ENCODE measurements around the gene ZNF541. TPM values are rescaled to one million over a fixed set of nuclear protein-coding genes. Genes with fewer than 3 reads are reported as not detected.

ZNF541 gene
- total and polyA plus RNA-seq, 2 donors (not counting 3 experiments of a cell fraction or from before 2014, with no cell fraction given) = 0.03 to 0.13 TPM

DNA sequence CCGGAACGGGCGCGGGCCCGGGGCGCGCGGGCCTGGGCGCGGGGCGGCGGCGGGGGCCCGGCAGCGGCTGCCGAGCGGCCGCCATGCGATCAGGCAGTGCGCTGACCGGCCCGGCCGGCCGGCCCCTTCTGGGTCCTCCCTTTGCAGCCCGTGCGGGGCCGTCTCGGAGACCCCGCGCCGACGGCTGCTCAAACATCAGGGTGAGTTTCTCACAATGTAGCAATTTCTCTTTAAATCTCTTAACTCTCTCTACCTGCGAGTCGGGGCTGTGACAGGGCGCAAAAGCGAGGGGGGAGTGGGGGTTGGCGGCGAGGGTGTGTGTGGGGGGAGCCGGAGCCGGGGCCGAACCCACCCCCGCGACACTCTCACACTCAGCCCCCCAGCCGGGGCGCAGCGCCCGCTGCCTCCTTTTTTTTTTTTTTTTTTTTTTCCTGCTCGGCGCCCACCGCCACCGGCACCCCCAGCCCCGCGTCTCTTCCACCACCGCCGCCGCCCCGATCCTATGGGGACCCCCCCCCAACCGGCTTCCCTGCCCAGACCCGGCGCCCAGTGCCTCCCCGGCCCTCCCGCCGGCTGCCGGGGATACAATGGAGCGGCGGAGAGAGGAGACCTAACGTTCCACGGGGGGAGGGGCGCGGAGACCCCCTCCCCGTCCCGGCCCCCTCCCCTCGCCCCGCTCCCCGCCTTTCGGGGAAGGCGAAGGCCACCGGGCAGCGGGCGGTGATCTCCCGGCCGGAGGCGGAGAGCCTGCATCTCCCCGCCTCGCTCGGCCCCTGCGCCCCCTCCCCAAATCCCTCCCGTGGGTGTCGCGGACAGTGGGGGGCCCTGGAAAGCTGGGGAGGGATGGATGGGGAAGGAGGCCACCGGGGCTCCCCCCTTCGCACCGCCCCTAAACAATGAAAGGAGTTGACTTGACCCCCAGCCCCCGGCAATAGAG lies 36.3 kb upstream of the ZNF541 start, which contains the start of gene BICRA:
BICRA (plus strand) TSS at position 166 of the 937 bp plus-strand sequence. CDS start 64,441 bp downstream, outside the sequence.
- dilution Hi-C loops (cut with MboI; ENCODE audit: extremely low pct_ligation_motif_present, low sequenced_read_pairs) = no loop called here
- Histone ChIP-seq H3K9ac (replicated peaks; ENCODE audit: extremely low read depth, insufficient read depth, low read length) (peak within 1 kb of the TSS; percentile 97), H4K20me1 (replicated peaks; ENCODE audit: control insufficient read depth, extremely low read depth, insufficient read depth, low read length) (no peaks in the 10 kb centered on the region), H3K9me1 (replicated peaks; ENCODE audit: control insufficient read depth, extremely low read depth, insufficient read depth, low read length) (no peaks in the 10 kb centered on the region), H3K79me2 (ENCODE audit: control insufficient read depth, insufficient read depth, low read length) (peaks cover 55% of the 10 kb centered on the region), H3K36me3 (ENCODE audit: control insufficient read depth in 2 of 2, extremely low read depth in 1 of 2, insufficient read depth in 2 of 2, low read length in 2 of 2) (no peaks in the 10 kb centered on the region), H3K4me3 (replicated peaks in 1 of 3; ENCODE audit: insufficient read depth in 1 of 3, low read depth in 1 of 3, low read length in 3 of 3) (peak within 1 kb of the TSS; percentile 72 to 95 (median 92)), H3K27me3 (ENCODE audit: control insufficient read depth in 2 of 2, insufficient read depth in 2 of 2, low read length in 2 of 2) (no peaks in the 10 kb centered on the region), H3K4me2 (ENCODE audit: insufficient read depth, low read length) (peak within 1 kb of the TSS; percentile 71), H2AFZ (ENCODE audit: low read depth, low read length) (peak within 1 kb of the TSS; percentile 52), H3K27ac (ENCODE audit: insufficient read depth, low read depth, low read length) (peak within 1 kb of the TSS; percentile 90), H3K9me3 (replicated peaks; ENCODE audit: control insufficient read depth, insufficient read depth, low read length) (no peaks in the 10 kb centered on the region), H3K4me1 (ENCODE audit: control insufficient read depth, extremely low read depth, insufficient read depth, low read length) (peaks cover 31% of the 10 kb centered on the region)
- CTCF ChIA-PET = interaction anchor here (1.0 to 2.2 kb wide), 3 partner anchors 76 to 126 kb away, joined by 3 to 18 read pairs (median 3); partner anchors contain the start of gene NAPA
- POLR2A ChIA-PET = interaction anchor here (0.5 to 1.6 kb wide), 3 partner anchors 9 to 11 kb away, joined by 4 to 7 read pairs (median 6); no protein-coding TSS in a partner anchor
- TSS peak; percentile 35 for BruUV-seq (replicated peaks)
- TF ChIP-seq CTCF (IDR thresholded peaks at IDR 0.05; ENCODE audit: extremely low read depth in 1 of 2, insufficient read depth in 1 of 2, low read depth in 1 of 2, low read length in 2 of 2) = no peak
- TF ChIP-seq JUN (IDR thresholded peaks at IDR 0.05; ENCODE audit: borderline replicate concordance, insufficient read depth, insufficient read length, low read depth) = no peak
- TF ChIP-seq, protein P1, sequence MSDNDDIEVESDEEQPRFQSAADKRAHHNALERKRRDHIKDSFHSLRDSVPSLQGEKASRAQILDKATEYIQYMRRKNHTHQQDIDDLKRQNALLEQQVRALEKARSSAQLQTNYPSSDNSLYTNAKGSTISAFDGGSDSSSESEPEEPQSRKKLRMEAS (IDR thresholded peaks at IDR 0.05; ENCODE audit: insufficient read depth, insufficient read length) = no peak
- no peak for TF ChIP-seq MYC (IDR thresholded peaks at IDR 0.05; ENCODE audit: low read depth, low read length)
- TF ChIP-seq EZH2 (IDR thresholded peaks at IDR 0.05; ENCODE audit: borderline replicate concordance, low read depth, low read length, severe bottlenecking) = no peak
- no peak for TF ChIP-seq GATA2 (IDR thresholded peaks at IDR 0.05; ENCODE audit: insufficient read depth, insufficient read length, low read depth, low read length)
- TF ChIP-seq POLR2A (IDR thresholded peaks at IDR 0.05; ENCODE audit: low read depth, low read length) = no peak
- TF ChIP-seq FOS (IDR thresholded peaks at IDR 0.05; ENCODE audit: borderline replicate concordance, insufficient read depth, low read length) = no peak
- TF ChIP-seq POLR2AphosphoS5 (IDR thresholded peaks at IDR 0.05; ENCODE audit: insufficient read depth, low read depth, low read length) = no peak
- FAIRE-seq (no peak), DNase-seq (ENCODE audit: low read depth, low spot score) (peak; percentile 62)
- intact Hi-C loops (cut with micrococcal nuclease) = loop anchor here (1.0 kb wide), 3 partner anchors 9 to 94 kb away; partner anchors contain the start of gene NAPA
